ENCODE measurements around the gene COX5A. TPM values are rescaled to one million over a fixed set of nuclear protein-coding genes. Genes with fewer than 3 reads are reported as not detected.

The COX5A gene
- total RNA-seq, 1 donor from 2014 or later = 134 TPM

DNA sequence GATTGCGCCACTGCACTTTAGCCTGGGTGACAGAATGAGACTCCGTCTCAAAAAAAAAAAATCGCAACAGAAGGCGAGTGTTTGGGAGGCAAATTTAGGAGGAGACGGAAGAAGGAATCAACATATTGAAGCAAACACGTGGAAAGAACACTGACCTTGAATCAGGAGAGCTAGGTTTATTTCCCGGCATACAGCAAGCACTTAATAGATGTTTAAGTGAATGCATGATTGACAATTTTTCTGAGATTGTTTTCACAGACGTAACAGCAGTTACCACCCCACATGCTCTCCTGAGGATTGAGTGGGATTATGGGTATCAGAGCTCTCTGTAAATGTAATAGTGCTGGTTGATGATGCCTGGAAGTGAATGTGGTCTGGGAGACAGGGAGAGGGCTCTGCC lies 24.3 kb upstream of the COX5A start:
- ATAC-seq (no peak), DNase-seq (no peak)
- H3K9me3 ChIP-seq = no peaks in the 10 kb centered on the region
- no peak overlapping the region for H3K27ac ChIP-seq
- H3K27me3 ChIP-seq (ENCODE audit: low read depth) = no peaks in the 10 kb centered on the region
- no peak overlapping the region for H3K4me3 ChIP-seq
- intact Hi-C loops (cut with DNase I) = no loop called here
- peaks cover 20% of the 10 kb centered on the region for H3K4me1 ChIP-seq
- TF ChIP-seq, protein P1, sequence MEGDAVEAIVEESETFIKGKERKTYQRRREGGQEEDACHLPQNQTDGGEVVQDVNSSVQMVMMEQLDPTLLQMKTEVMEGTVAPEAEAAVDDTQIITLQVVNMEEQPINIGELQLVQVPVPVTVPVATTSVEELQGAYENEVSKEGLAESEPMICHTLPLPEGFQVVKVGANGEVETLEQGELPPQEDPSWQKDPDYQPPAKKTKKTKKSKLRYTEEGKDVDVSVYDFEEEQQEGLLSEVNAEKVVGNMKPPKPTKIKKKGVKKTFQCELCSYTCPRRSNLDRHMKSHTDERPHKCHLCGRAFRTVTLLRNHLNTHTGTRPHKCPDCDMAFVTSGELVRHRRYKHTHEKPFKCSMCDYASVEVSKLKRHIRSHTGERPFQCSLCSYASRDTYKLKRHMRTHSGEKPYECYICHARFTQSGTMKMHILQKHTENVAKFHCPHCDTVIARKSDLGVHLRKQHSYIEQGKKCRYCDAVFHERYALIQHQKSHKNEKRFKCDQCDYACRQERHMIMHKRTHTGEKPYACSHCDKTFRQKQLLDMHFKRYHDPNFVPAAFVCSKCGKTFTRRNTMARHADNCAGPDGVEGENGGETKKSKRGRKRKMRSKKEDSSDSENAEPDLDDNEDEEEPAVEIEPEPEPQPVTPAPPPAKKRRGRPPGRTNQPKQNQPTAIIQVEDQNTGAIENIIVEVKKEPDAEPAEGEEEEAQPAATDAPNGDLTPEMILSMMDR (IDR thresholded peaks at IDR 0.05) = no peak
- H3K36me3 ChIP-seq = no peaks in the 10 kb centered on the region

DNA sequence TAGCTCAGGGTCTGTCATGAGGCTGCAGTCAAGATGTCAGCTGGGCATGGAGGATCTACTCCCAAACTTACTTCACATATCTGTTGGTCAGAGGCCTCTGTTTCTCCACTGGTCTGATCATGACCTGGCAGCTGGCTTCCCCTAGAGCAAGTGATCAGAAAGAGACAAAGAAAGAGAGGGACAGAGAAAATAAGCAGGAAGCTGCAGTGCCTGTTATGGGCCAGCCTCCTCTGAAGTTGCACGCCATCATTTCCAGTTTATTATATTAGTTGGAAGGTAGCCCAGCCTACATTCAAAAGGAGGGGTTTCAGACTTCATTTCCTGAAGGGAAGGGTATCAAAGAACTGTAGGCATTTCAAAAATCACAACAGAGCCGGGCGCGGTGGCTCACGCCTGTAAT lies 23.7 kb upstream of the COX5A start:
- H3K4me1 ChIP-seq = peaks cover 21% of the 10 kb centered on the region
- no peaks in the 10 kb centered on the region for H3K36me3 ChIP-seq
- no peaks in the 10 kb centered on the region for H3K9me3 ChIP-seq
- ATAC-seq = no peak
- no peak overlapping the region for H3K27ac ChIP-seq
- H3K4me3 ChIP-seq = no peak overlapping the region
- TF ChIP-seq, protein P1 (IDR thresholded peaks at IDR 0.05) = no peak
- H3K27me3 ChIP-seq (ENCODE audit: low read depth) = no peaks in the 10 kb centered on the region
- intact Hi-C loops (cut with DNase I) = no loop called here
- no peak for DNase-seq

DNA sequence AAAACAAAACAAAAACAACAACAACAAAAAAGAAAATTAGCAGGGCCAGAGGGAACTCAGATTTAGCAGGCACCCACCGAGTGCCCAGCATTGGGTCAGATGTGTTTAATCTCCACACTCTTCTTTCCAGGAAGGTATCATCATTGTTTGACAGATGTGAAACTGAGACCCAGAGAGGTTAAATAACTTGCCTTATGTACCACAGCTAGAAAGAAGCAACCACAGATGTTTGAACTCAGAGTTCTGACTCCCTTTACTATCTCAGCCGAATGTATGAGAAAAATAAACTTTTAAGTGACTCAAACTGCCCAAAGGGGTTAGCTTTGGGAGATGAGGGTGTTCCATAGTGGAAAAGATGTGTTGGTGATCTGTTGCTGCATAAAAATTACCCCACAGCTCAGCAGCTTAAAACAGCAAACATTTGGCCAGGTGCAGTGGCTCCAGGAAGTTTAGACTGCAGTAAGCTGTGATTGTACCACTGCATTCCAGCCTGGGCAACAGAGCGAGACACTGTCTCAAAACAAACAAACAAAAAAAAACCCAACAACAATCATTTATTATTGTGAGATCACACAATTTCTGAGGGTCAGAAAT lies 23.2 kb upstream of the COX5A start:
- ATAC-seq (no peak), DNase-seq (no peak)
- intact Hi-C loops (cut with DNase I) = no loop called here
- Histone ChIP-seq H3K27ac (no peak overlapping the region), H3K4me1 (peaks cover 21% of the 10 kb centered on the region), H3K27me3 (ENCODE audit: low read depth) (no peaks in the 10 kb centered on the region), H3K9me3 (no peaks in the 10 kb centered on the region), H3K36me3 (no peaks in the 10 kb centered on the region), H3K4me3 (no peak overlapping the region)
- TF ChIP-seq, protein P1 (IDR thresholded peaks at IDR 0.05) = no peak

DNA sequence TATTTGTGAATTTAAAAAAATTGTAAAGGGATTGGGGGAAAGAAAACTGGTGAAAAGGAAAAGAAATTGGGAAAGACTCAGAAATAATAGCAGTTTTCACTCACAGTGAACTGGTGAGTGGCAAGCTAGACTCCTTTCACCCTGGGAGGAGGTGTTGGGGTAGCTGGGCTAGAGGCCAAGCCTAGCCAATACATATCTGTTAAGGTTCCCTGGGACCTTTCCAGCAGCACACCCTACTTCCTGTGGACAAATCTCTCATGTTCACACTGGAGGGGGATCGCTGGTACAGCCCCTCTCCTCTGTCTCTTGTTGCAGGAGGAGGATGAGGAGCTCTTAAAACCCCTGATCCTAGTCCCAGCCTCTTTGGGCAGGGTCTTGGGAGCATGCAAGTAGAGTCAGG lies 22.4 kb upstream of the COX5A start:
- intact Hi-C loops (cut with DNase I) = no loop called here
- Histone ChIP-seq H3K36me3 (no peaks in the 10 kb centered on the region), H3K4me3 (no peak overlapping the region), H3K4me1 (peaks cover 29% of the 10 kb centered on the region), H3K27me3 (ENCODE audit: low read depth) (no peaks in the 10 kb centered on the region), H3K9me3 (no peaks in the 10 kb centered on the region), H3K27ac (no peak overlapping the region)
- ATAC-seq = no peak
- no peak for DNase-seq
- TF ChIP-seq, protein P1 (IDR thresholded peaks at IDR 0.05) = no peak

DNA sequence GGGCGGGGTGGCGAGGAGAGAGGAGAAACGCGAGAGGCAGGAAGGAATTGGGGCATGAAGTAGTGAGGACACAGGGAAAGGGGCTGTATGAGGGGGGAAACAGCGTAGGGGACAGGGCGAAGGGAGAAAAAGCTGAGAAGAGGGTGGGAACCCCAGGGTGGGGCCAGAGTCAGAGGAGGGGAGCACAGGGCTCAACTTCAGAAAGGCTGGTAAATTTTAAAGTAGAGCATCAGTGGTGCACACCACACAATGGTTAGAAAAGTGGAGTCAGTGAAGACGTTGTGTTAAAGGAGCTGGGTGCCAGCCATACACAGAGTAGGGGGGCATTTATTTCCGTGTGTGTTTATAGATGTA lies 21.7 kb upstream of the COX5A start:
- ATAC-seq (no peak), DNase-seq (no peak)
- intact Hi-C loops (cut with DNase I) = no loop called here
- Histone ChIP-seq H3K27me3 (ENCODE audit: low read depth) (no peaks in the 10 kb centered on the region), H3K4me3 (no peak overlapping the region), H3K9me3 (no peaks in the 10 kb centered on the region), H3K4me1 (peaks cover 36% of the 10 kb centered on the region), H3K36me3 (no peaks in the 10 kb centered on the region), H3K27ac (no peak overlapping the region)
- TF ChIP-seq, protein P1 (IDR thresholded peaks at IDR 0.05) = no peak

Measured in lower lobe of right lung (tissue), 2 donors.